ENCODE measurements around the gene MTR. TPM values are rescaled to one million over a fixed set of nuclear protein-coding genes. Genes with fewer than 3 reads are reported as not detected.

Gene MTR
- total RNA-seq, 1 experiment from 2014 or later = 35.5 TPM

GRCh38 chr1:236888126-236888525 lies 93.0 kb downstream of the MTR start:
- no peaks in the 10 kb centered on the region for H3K23me2 ChIP-seq (ENCODE audit: insufficient read length, low read depth, low read length, poor library complexity, severe bottlenecking)
- H2BK5ac ChIP-seq (ENCODE audit: insufficient read length, low read length) = no peak overlapping the region
- Mint-ChIP-seq H3K27ac (no peak overlapping the region), H3K4me1 (peaks cover 4 to 5% of the 10 kb centered on the region in 2 experiments; a peak in 3 of 4 replicates), H3K4me3 (no peak overlapping the region), H3K36me3 (ENCODE audit: insufficient read depth in 1 of 3, low read depth in 3 of 3) (peaks cover 6 to 40% (median 33%) of the 10 kb centered on the region in 3 experiments; a peak in 6 of 7 replicates), H3K27me3 (ENCODE audit: low read depth) (no peaks in the 10 kb centered on the region), H3K9me3 (no peaks in the 10 kb centered on the region)
- no peak overlapping the region for H2AK5ac ChIP-seq (ENCODE audit: insufficient read length, low read length)
- no peaks in the 10 kb centered on the region for H3K27me3 ChIP-seq (ENCODE audit: insufficient read depth, low read length)
- no peak overlapping the region for H2BK12ac ChIP-seq (ENCODE audit: insufficient read length, low read depth, low read length)
- no peak overlapping the region for H3K9ac ChIP-seq (ENCODE audit: extremely low read depth, insufficient read length, low read length)
- H3K4me2 ChIP-seq (ENCODE audit: insufficient read depth, insufficient read length, low read length) = no peak overlapping the region
- no CpG with 5 or more reads among the region's 4 CpGs for whole genome bisulfite sequencing (ENCODE audit: extremely low coverage, insufficient read length, low lambda C conversion rate)
- H2BK15ac ChIP-seq (ENCODE audit: low read depth, low read length) = no peak overlapping the region
- no peak overlapping the region for H3K4ac ChIP-seq (ENCODE audit: low read depth, low read length)
- no peak overlapping the region for H3K14ac ChIP-seq (ENCODE audit: insufficient read depth, low read length)
- H3K23ac ChIP-seq (ENCODE audit: insufficient read length, low read depth, low read length) = no peak overlapping the region
- H3K56ac ChIP-seq (ENCODE audit: insufficient read length, low read depth, low read length) = no peak overlapping the region
- no peaks in the 10 kb centered on the region for H3K79me1 ChIP-seq (ENCODE audit: insufficient read depth, low read depth, low read length, poor library complexity, severe bottlenecking)
- H2BK120ac ChIP-seq (ENCODE audit: low read depth, low read length, poor library complexity, severe bottlenecking) = no peak overlapping the region
- no peak overlapping the region for H3K27ac ChIP-seq (ENCODE audit: insufficient read length, low read depth, low read length)
- no peak overlapping the region for H2AFZ ChIP-seq (ENCODE audit: low read length)
- DNase-seq = no peak
- no peak overlapping the region for H3K18ac ChIP-seq (ENCODE audit: insufficient read length, low read depth, low read length)
- H3K9me3 ChIP-seq (ENCODE audit: control insufficient read depth, low read depth, low read length) = no peaks in the 10 kb centered on the region
- H3T11ph ChIP-seq (ENCODE audit: low read length) = no peak overlapping the region
- H4K20me1 ChIP-seq (ENCODE audit: control insufficient read depth, insufficient read depth, insufficient read length) = no peaks in the 10 kb centered on the region
- H4K8ac ChIP-seq (replicated peaks; ENCODE audit: insufficient read length, low read depth, low read length) = no peak overlapping the region
- H4K91ac ChIP-seq (ENCODE audit: insufficient read length, low read depth, low read length) = no peak overlapping the region
- no peaks in the 10 kb centered on the region for H3K79me2 ChIP-seq (ENCODE audit: insufficient read depth, low read length)
- H4K5ac ChIP-seq (ENCODE audit: insufficient read length, low read depth, low read length) = no peak overlapping the region
- H3K4me1 ChIP-seq (ENCODE audit: insufficient read depth, low read length) = no peaks in the 10 kb centered on the region
- no peak; the same call in 2 of the 3 replicates for TF ChIP-seq CTCF (conservative IDR thresholded peaks at IDR 0.05)
- no peak overlapping the region for H2BK20ac ChIP-seq (ENCODE audit: low read depth, low read length, poor library complexity, severe bottlenecking)
